Measurements from ENCODE around the gene TNIP3.
"Not testable (repeated sequence)": the region's sequence is repeated elsewhere in the genome, so short reads cannot be mapped to it uniquely, and the experiment has no call there.

Gene TNIP3

GRCh38 chr4:121189326-121190215, 25.4 kb upstream of the TNIP3 start:
- H3K27me3 Mint-ChIP-seq (ENCODE audit: low read depth) = peaks cover under 1% of the 10 kb centered on the region
- DNase-seq (ENCODE audit: low spot score) = peak; percentile 45
- H3K4me3 Mint-ChIP-seq = peak overlapping the region; percentile 80
- peak overlapping the region; percentile 91 for H3K27ac Mint-ChIP-seq
- peaks cover 3% of the 10 kb centered on the region for H3K36me3 Mint-ChIP-seq (ENCODE audit: low read depth)
- H3K9me3 Mint-ChIP-seq = no peaks in the 10 kb centered on the region
- peaks cover 54% of the 10 kb centered on the region for H3K4me1 Mint-ChIP-seq (ENCODE audit: low read depth)

- no peak for DNase-seq (ENCODE audit: low spot score)
- no peak overlapping the region for H3K27ac Mint-ChIP-seq
- no peaks in the 10 kb centered on the region for H3K27me3 Mint-ChIP-seq (ENCODE audit: low read depth)
- no peak overlapping the region for H3K4me3 Mint-ChIP-seq
- H3K4me1 Mint-ChIP-seq (ENCODE audit: low read depth) = peaks cover 61% of the 10 kb centered on the region
- no peaks in the 10 kb centered on the region for H3K9me3 Mint-ChIP-seq
- peaks cover 4% of the 10 kb centered on the region for H3K36me3 Mint-ChIP-seq (ENCODE audit: low read depth)
These were observed 23.1 kb upstream of the TNIP3 start for GRCh38 chr4:121187206-121187605.

- no peak overlapping the region for H3K27ac Mint-ChIP-seq
- peaks cover 8% of the 10 kb centered on the region for H3K36me3 Mint-ChIP-seq (ENCODE audit: low read depth)
- no peak for DNase-seq (ENCODE audit: low spot score)
- peaks cover 58% of the 10 kb centered on the region for H3K4me1 Mint-ChIP-seq (ENCODE audit: low read depth)
- no peaks in the 10 kb centered on the region for H3K9me3 Mint-ChIP-seq
- no peaks in the 10 kb centered on the region for H3K27me3 Mint-ChIP-seq (ENCODE audit: low read depth)
- no peak overlapping the region for H3K4me3 Mint-ChIP-seq
These were observed 21.8 kb upstream of the TNIP3 start for GRCh38 chr4:121185960-121186359.

GRCh38 chr4:121183989-121184388, 19.9 kb upstream of the TNIP3 start:
- peaks cover 52% of the 10 kb centered on the region for H3K4me1 Mint-ChIP-seq (ENCODE audit: low read depth)
- H3K27ac Mint-ChIP-seq = no peak overlapping the region
- no peak for DNase-seq (ENCODE audit: low spot score)
- peaks cover 14% of the 10 kb centered on the region for H3K36me3 Mint-ChIP-seq (ENCODE audit: low read depth)
- no peak overlapping the region for H3K4me3 Mint-ChIP-seq
- H3K9me3 Mint-ChIP-seq = peaks cover 3% of the 10 kb centered on the region
- H3K27me3 Mint-ChIP-seq (ENCODE audit: low read depth) = no peaks in the 10 kb centered on the region

GRCh38 chr4:121183361-121183760, 19.2 kb upstream of the TNIP3 start:
- H3K9me3 Mint-ChIP-seq = peaks cover 3% of the 10 kb centered on the region
- peaks cover 1% of the 10 kb centered on the region for H3K27me3 Mint-ChIP-seq (ENCODE audit: low read depth)
- H3K4me1 Mint-ChIP-seq (ENCODE audit: low read depth) = peaks cover 50% of the 10 kb centered on the region
- H3K27ac Mint-ChIP-seq = no peak overlapping the region
- H3K36me3 Mint-ChIP-seq (ENCODE audit: low read depth) = peaks cover 14% of the 10 kb centered on the region
- DNase-seq (ENCODE audit: low spot score) = no peak
- H3K4me3 Mint-ChIP-seq = peak overlapping the region; percentile 3

- Mint-ChIP-seq H3K27me3 (ENCODE audit: low read depth) (peaks cover 11% of the 10 kb centered on the region), H3K4me1 (ENCODE audit: low read depth) (peaks cover 53% of the 10 kb centered on the region), H3K27ac (peak overlapping the region; percentile 85), H3K9me3 (peaks cover 3% of the 10 kb centered on the region), H3K4me3 (peak overlapping the region; percentile 76), H3K36me3 (ENCODE audit: low read depth) (peaks cover 19% of the 10 kb centered on the region)
- DNase-seq (ENCODE audit: low spot score) = peak; percentile 23
These were observed 18.2 kb upstream of the TNIP3 start for GRCh38 chr4:121182296-121182695.

- peaks cover 13% of the 10 kb centered on the region for H3K27me3 Mint-ChIP-seq (ENCODE audit: low read depth)
- peak overlapping the region; percentile 50 for H3K4me3 Mint-ChIP-seq
- H3K4me1 Mint-ChIP-seq (ENCODE audit: low read depth) = peaks cover 52% of the 10 kb centered on the region
- H3K36me3 Mint-ChIP-seq (ENCODE audit: low read depth) = peaks cover 21% of the 10 kb centered on the region
- H3K27ac Mint-ChIP-seq = peak overlapping the region; percentile 84
- peaks cover 3% of the 10 kb centered on the region for H3K9me3 Mint-ChIP-seq
- DNase-seq (ENCODE audit: low spot score) = no peak
These were observed 17.4 kb upstream of the TNIP3 start for GRCh38 chr4:121181493-121181892.

- Mint-ChIP-seq H3K36me3 (ENCODE audit: low read depth) (peaks cover 21% of the 10 kb centered on the region), H3K4me1 (ENCODE audit: low read depth) (peaks cover 55% of the 10 kb centered on the region), H3K27me3 (ENCODE audit: low read depth) (peaks cover 23% of the 10 kb centered on the region), H3K27ac (peak overlapping the region; percentile 84), H3K9me3 (peaks cover 3% of the 10 kb centered on the region), H3K4me3 (peak overlapping the region; percentile 50)
- no peak for DNase-seq (ENCODE audit: low spot score)
These were observed 16.4 kb upstream of the TNIP3 start for GRCh38 chr4:121180558-121180957.

GRCh38 chr4:121177246-121178137, 13.4 kb upstream of the TNIP3 start:
- peaks cover 3% of the 10 kb centered on the region for H3K9me3 Mint-ChIP-seq
- H3K4me3 Mint-ChIP-seq = no peak overlapping the region
- peaks cover 38% of the 10 kb centered on the region for H3K27me3 Mint-ChIP-seq (ENCODE audit: low read depth)
- peaks cover 18% of the 10 kb centered on the region for H3K36me3 Mint-ChIP-seq (ENCODE audit: low read depth)
- no peak for DNase-seq (ENCODE audit: low spot score)
- H3K27ac Mint-ChIP-seq = no peak overlapping the region
- H3K4me1 Mint-ChIP-seq (ENCODE audit: low read depth) = peaks cover 41% of the 10 kb centered on the region

GRCh38 chr4:121176082-121176934, 12.2 kb upstream of the TNIP3 start:
- no peak overlapping the region for H3K27ac Mint-ChIP-seq
- H3K4me3 Mint-ChIP-seq = no peak overlapping the region
- peaks cover 37% of the 10 kb centered on the region for H3K4me1 Mint-ChIP-seq (ENCODE audit: low read depth)
- peaks cover 16% of the 10 kb centered on the region for H3K36me3 Mint-ChIP-seq (ENCODE audit: low read depth)
- H3K27me3 Mint-ChIP-seq (ENCODE audit: low read depth) = peaks cover 38% of the 10 kb centered on the region
- no peak for DNase-seq (ENCODE audit: low spot score)
- H3K9me3 Mint-ChIP-seq = peaks cover 3% of the 10 kb centered on the region

GRCh38 chr4:121171477-121171876, 7.4 kb upstream of the TNIP3 start:
- H3K9me3 Mint-ChIP-seq; H3K36me3 Mint-ChIP-seq (ENCODE audit: low read depth); DNase-seq (ENCODE audit: low spot score); H3K4me3 Mint-ChIP-seq; H3K27ac Mint-ChIP-seq: not testable (repeated sequence)
- Mint-ChIP-seq H3K27me3 (ENCODE audit: low read depth) (peaks cover 44% of the 10 kb centered on the region), H3K4me1 (ENCODE audit: low read depth) (peaks cover 14% of the 10 kb centered on the region)

GRCh38 chr4:121168446-121169281, 4.5 kb upstream of the TNIP3 start:
- Mint-ChIP-seq H3K4me3 (no peak overlapping the region), H3K27me3 (ENCODE audit: low read depth) (peaks cover 26% of the 10 kb centered on the region)
- no peak for DNase-seq (ENCODE audit: low spot score)

GRCh38 chr4:121166976-121167375, 2.9 kb upstream of the TNIP3 start:
- Mint-ChIP-seq H3K36me3 (ENCODE audit: low read depth) (peaks cover 1% of the 10 kb centered on the region), H3K4me3 (no peak overlapping the region), H3K27me3 (ENCODE audit: low read depth) (peaks cover 30% of the 10 kb centered on the region), H3K4me1 (ENCODE audit: low read depth) (peaks cover 24% of the 10 kb centered on the region), H3K9me3 (no peaks in the 10 kb centered on the region), H3K27ac (no peak overlapping the region)
- no peak for DNase-seq (ENCODE audit: low spot score)

More at GRCh38 chr4:121168446-121169281, 4.5 kb upstream of the TNIP3 start:
- Mint-ChIP-seq H3K27ac (no peak overlapping the region), H3K9me3 (no peaks in the 10 kb centered on the region), H3K36me3 (ENCODE audit: low read depth) (peaks cover 1% of the 10 kb centered on the region), H3K4me1 (ENCODE audit: low read depth) (peaks cover 25% of the 10 kb centered on the region)

Data from T-helper 2 cell treated with Interferon-gamma antibody and Interleukin-4, amounts not matched to agents 5 μg/mL and 100 μg/mL, for 36 hours (primary cell).